ENCODE data around the gene C5orf22.
A peak's percentile ranks its signal among the peaks of the same experiment; 100 is the strongest.
"Not testable (repeated sequence)": the region's sequence is repeated elsewhere in the genome, so short reads cannot be mapped to it uniquely, and the experiment has no call there.

C5orf22 gene

DNA sequence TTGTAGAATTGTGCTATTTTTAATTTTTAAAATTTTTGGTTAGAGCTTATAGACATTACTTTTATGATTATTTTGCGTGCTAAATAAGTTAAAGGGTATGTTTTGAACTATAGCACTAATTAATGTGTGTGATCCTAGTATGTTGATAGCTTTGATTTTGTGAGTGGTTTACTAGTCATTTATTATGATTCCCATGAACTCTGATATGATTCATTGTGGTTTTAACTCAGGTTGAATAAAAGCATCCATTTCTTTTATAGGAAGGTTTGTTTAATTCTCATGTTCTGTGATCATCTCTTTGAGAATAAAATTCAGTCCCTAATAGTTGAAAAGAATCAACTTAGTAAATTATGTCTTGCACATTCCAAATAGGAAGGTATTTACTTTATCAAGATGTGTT lies 22.5 kb downstream of the C5orf22 start:
- no peak for DNase-seq (ENCODE audit: low spot score)

GRCh38 chr5:31556461-31556860 lies 24.4 kb downstream of the C5orf22 start:
- no peak for DNase-seq (ENCODE audit: low spot score)

DNA sequence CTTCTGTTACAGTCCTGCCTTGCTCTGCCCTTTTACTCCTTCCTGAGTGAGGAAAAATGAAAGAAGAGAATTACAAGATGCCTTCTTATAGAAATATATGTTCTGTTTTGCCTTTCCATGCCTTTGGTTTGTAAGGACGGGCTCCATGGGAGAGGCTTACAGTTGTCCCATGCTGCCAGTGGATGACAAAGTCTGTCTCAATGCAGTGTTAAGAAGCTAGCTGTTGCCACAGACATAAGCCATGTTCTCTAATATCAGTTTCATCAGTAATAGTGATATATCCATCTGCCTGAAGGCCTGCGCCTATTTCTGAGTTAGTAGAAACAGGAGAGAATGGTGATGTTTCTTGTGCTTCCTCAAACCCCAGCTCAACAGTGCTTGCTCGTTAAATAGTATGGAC lies 27.8 kb downstream of the C5orf22 start:
- DNase-seq (ENCODE audit: low spot score): no peak

GRCh38 chr5:31561946-31562345 lies 29.8 kb downstream of the C5orf22 start:
- DNase-seq (ENCODE audit: low spot score): no peak

DNA sequence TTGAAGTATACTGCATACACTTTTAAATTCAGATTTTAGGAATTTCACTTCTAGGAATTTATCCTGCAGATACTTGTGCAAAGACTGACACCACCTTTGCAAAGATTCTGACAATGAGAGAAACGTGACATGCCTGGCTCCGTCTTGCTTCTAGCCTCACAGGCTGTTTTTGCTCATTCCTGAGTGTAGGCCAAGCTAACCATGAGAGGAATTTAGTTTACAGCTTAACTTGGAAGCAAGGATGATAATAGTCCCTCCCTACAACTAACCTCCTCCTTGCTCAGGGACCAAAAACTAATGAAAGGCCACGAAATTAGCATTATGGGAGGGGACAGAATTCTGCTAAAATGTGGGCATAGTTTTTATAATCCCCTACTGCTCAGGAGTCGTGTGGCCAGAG lies 31.1 kb downstream of the C5orf22 start:
- no peak for DNase-seq (ENCODE audit: low spot score)

DNA sequence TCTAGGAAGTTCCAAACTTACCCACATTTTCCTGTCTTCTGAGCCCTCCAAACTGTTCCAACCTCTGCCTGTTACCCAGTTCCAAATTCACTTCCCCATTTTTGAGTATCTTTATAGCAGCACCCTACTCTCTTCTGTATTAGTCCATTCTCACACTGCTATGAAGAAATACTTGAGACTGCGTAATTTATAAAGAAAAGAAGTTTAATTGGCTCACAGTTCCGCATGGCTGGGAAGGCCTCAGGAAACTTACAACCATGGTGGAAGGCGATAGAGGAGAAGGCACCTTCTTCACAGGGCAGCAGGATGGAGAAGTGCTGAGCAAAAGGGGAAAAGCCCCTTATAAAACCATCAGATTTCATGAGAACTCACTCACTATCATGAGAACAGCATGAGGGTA lies 34.3 kb downstream of the C5orf22 start:
- not testable (repeated sequence) for DNase-seq (ENCODE audit: low spot score)

GRCh38 chr5:31568302-31568835 lies 36.3 kb downstream of the C5orf22 start:
- DNase-seq (ENCODE audit: low spot score): no peak

GRCh38 chr5:31569068-31569467 lies 37.0 kb downstream of the C5orf22 start:
- no peak for DNase-seq (ENCODE audit: low spot score)

DNA sequence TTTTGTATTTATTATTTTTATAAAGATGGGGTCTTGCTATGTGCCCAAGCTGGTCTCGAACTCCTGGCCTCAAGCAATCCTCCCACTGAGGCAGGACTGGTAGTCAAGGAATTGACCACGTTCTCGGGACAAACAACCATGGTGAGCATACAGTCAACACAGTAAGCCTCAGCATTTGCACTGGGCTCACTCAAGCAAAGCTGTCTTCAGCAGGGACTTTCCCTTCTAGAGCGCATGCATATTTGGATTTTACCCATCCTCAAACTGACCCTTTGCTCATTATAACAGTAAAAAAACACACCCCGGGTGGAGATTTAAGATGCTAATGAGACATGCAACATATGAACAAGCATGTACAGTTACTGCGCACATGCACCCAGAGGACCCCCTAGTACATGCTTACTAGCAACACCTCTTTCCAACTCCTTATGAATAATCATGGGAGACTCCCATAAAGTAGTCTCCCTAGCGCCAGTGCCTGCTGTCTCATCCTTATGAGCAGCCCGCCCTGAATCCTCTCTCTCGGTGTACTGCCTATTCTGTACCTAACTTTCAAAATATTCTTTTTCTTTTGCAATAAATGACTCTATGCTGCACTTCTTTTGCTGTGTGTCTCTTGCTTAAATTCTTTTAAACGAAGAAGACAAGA lies 41.5 kb downstream of the C5orf22 start:
- no peak for DNase-seq (ENCODE audit: low spot score)

GRCh38 chr5:31574772-31575171 lies 42.7 kb downstream of the C5orf22 start:
- no peak for DNase-seq (ENCODE audit: low spot score)

- DNase-seq (ENCODE audit: low spot score): no peak
Observed at GRCh38 chr5:31577438-31577837, 45.3 kb downstream of the C5orf22 start.

DNA sequence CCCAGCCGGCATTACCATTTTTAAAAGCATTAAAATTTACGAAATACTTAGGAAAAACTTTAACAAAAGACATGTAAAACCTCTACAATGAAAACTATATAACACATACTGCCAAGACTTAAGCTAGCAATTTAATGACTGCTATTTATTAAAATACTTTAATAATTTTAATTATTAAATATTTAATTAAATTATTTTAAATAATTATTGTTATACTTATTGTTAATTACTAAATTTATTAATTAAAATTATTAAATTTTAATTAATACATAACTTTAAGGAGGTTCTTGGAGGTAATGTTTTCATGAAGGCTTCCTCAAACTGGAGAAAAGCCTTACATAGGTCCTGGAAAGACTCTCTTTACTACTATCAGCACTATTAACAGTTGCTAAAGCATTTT lies 47.5 kb downstream of the C5orf22 start:
- no peak for DNase-seq (ENCODE audit: low spot score)

DNA sequence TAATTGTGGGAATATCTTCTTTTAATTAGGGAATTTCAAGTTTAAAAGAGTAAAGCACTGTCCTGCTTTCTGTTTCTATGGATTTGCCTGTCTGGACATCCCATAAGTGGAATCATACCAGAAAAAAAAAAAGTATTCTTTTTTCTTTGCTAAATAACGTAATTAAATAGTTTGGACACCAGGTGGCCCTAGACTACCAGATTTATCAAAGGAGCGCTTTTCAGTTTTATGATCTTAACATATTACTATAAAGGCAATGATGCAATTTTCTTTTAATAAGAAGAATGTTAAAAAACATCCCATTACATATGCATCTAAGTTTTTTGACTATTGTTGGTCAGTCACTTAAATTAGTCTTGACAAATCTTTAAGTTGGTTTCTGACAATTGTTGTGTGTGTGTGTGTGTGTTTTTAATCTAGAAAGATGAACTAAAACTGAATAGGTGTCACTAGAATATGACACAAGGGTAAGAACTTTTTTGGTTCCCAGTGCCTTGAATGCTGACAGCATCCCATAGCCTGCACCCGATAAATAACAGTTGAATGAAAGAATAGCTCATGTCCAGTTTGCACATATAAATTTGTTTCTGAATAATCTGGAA lies 49.5 kb downstream of the C5orf22 start:
- DNase-seq (ENCODE audit: low spot score): peak; percentile 38

- no peak for DNase-seq (ENCODE audit: low spot score)
Observed at GRCh38 chr5:31583129-31583528, 51.0 kb downstream of the C5orf22 start.

- no peak for DNase-seq (ENCODE audit: low spot score)
Observed at GRCh38 chr5:31585166-31585894, 53.2 kb downstream of the C5orf22 start.

- no peak for DNase-seq (ENCODE audit: low spot score)
Observed at GRCh38 chr5:31585895-31586270, 53.8 kb downstream of the C5orf22 start.

DNA sequence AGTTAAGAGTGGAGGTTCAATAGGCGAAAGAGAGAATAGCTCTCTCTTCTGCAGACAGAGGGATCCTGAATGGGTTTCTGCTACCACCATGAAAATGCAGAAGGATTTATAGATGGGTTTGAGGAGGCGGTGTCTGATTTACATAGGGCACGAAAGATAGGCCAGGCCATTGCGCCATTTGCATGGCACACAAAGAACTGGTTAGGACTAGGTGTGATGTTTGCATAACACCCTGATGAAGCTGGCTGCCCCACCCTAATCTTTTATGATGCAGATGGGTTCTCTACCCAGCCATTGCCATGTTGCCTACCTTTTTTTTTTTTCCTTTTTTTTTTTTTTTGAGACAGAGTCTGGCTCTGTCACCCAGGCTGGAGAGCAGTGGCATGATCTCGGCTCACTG lies 55.4 kb downstream of the C5orf22 start:
- no peak for DNase-seq (ENCODE audit: low spot score)

DNA sequence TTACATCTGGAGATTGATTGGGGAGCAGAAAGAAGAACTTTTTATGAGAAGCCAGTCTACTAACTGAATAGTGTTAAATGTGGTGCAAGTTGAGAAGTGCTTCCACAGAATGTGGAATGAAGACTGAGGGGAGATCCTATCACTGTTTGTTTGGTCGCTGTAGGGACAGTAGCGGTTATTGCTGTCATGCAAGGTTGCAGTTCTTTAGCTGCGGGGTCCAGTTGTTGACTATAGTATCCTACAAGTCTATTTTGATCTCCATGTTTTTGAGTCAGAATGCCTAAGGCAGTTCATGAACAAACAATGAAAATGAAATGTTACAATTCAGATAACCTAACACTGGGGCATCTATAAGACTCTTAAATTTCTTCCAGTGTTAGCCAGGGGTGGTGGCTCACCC lies 61.6 kb downstream of the C5orf22 start:
- no peak for DNase-seq (ENCODE audit: low spot score)

DNA sequence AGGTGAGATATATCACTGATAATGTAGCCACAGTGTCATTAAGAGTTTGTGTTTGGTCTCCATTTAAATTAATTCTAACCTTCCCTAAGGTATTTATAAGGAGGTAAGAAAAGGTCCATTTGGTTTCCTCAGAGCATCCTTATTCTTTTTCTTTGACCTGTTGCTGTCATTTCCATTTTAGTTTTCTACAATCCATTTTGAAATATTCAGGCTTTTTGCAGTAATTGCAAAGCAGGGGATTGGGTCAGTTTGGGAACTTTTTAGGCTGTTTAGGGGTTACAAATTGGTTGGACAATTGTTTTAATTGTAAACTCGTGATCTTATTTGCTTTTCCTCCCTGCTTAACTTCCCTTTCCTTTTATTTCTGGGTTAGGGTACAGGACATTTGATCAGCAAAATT lies 64.3 kb downstream of the C5orf22 start:
- DNase-seq (ENCODE audit: low spot score): no peak

- DNase-seq (ENCODE audit: low spot score): no peak
Observed at GRCh38 chr5:31598640-31599611, 66.8 kb downstream of the C5orf22 start.

DNA sequence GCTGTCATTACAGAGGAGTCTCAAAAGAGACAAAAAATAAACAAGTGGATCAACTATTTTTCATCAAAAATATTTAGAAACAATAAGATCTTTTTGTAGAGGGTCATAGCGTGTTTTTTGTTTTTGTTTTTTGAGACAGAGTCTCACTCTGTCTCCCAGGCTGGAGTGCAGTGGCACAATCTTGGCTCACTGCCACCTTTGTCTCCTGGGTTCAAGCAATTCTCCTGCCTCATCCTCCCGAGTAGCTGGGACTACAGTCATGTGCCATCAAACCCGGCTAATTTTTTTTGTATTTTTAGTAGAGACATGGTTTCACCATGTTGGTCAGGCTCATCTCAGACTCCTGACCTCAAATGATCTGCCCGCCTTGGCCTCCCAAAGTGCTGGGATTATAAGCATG lies 70.2 kb downstream of the C5orf22 start:
- not testable (repeated sequence) for DNase-seq (ENCODE audit: low spot score)

GRCh38 chr5:31604240-31604639 lies 72.1 kb downstream of the C5orf22 start:
- no peak for DNase-seq (ENCODE audit: low spot score)

Measured in kidney capillary endothelial cell (primary cell).